Mononuclear cell (primary cell): ENCODE results near the gene HLA-DQA1. TPM values are rescaled to one million over a fixed set of nuclear protein-coding genes. Genes with fewer than 3 reads are reported as not detected.
"Not testable (repeated sequence)": the region's sequence is repeated elsewhere in the genome, so short reads cannot be mapped to it uniquely, and the experiment has no call there.

Experiments used
- H3K27me3 ChIP-seq: 2 replicates; pipeline ENCODE4 v1.6.0; 2011; ENCODE audit warnings: low read length, control low read depth; ENCODE audit not compliant: insufficient read depth
- H3K4me1 ChIP-seq: 2 replicates; pipeline ENCODE4 v1.5.1; 2011; ENCODE audit warnings: mild to moderate bottlenecking, low read length, control low read depth; ENCODE audit not compliant: insufficient read depth
- H3K4me3 ChIP-seq: 2 replicates; pipeline ENCODE4 v1.5.1; 2011; ENCODE audit warnings: mild to moderate bottlenecking, low read length, moderate library complexity
- H3K9me3 ChIP-seq: 2 replicates; pipeline ENCODE4 v1.5.1; 2011; ENCODE audit warnings: low read depth, mild to moderate bottlenecking, control low read depth, low read length
- total RNA-seq: library from RNA; depleted of rRNA; stranded (reverse); fragments of >200 nt; gene quantifications from one replicate; pipeline ENCODE4 v1.2.3, GENCODE V29; 2012

Gene HLA-DQA1
- total RNA-seq = 12.5 TPM

- Histone ChIP-seq H3K27me3 (no peaks in the 10 kb centered on the region), H3K4me3 (peak within 1 kb of the TSS; percentile 47), H3K4me1 (peaks cover 48% of the 10 kb centered on the region)
Measured at GRCh38 chr6:32637219-32637880, at the start of gene HLA-DQA1. TSS of gene HLA-DQA1 (plus strand) at chr6:32637406. CDS start at chr6:32637459, 53 bp downstream.

GRCh38 chr6:32588156-32588555 is 49.0 kb upstream of the HLA-DQA1 start:
- H3K4me3 ChIP-seq = peak overlapping the region; percentile 46
- H3K4me1 ChIP-seq = peaks cover 3% of the 10 kb centered on the region
- no peaks in the 10 kb centered on the region for H3K9me3 ChIP-seq
- H3K27me3 ChIP-seq = no peaks in the 10 kb centered on the region

More at GRCh38 chr6:32637219-32637880, at the start of gene HLA-DQA1:
- no peaks in the 10 kb centered on the region for H3K9me3 ChIP-seq

- H3K4me3 ChIP-seq = peak within 1 kb of the TSS; percentile 46
Measured at GRCh38 chr6:32589596-32590449, 47.4 kb upstream of the HLA-DQA1 start, which contains the start of gene HLA-DRB1. TSS of gene HLA-DRB1 (minus strand) at chr6:32589848. CDS start at chr6:32589742, 106 bp downstream.

GRCh38 chr6:32590713-32591112 is 46.5 kb upstream of the HLA-DQA1 start:
- not testable (repeated sequence) for H3K4me3 ChIP-seq, H3K9me3 ChIP-seq, H3K27me3 ChIP-seq, H3K4me1 ChIP-seq

More at GRCh38 chr6:32589596-32590449, 47.4 kb upstream of the HLA-DQA1 start, which contains the start of gene HLA-DRB1:
- peaks cover 3% of the 10 kb centered on the region for H3K4me1 ChIP-seq
- H3K27me3 ChIP-seq = no peaks in the 10 kb centered on the region
- no peaks in the 10 kb centered on the region for H3K9me3 ChIP-seq

- Histone ChIP-seq H3K9me3 (no peaks in the 10 kb centered on the region), H3K4me3 (no peak overlapping the region), H3K4me1 (no peaks in the 10 kb centered on the region), H3K27me3 (no peaks in the 10 kb centered on the region)
Measured at GRCh38 chr6:32597024-32597423, 40.2 kb upstream of the HLA-DQA1 start.

GRCh38 chr6:32602383-32602782 is 34.8 kb upstream of the HLA-DQA1 start:
- Histone ChIP-seq H3K4me1 (peaks cover 21% of the 10 kb centered on the region), H3K9me3 (no peaks in the 10 kb centered on the region), H3K27me3 (no peaks in the 10 kb centered on the region), H3K4me3 (no peak overlapping the region)

GRCh38 chr6:32603222-32603621 is 34.0 kb upstream of the HLA-DQA1 start:
- H3K9me3 ChIP-seq = no peaks in the 10 kb centered on the region
- H3K4me1 ChIP-seq = peaks cover 21% of the 10 kb centered on the region
- no peak overlapping the region for H3K4me3 ChIP-seq
- H3K27me3 ChIP-seq = no peaks in the 10 kb centered on the region

- Histone ChIP-seq H3K9me3 (no peaks in the 10 kb centered on the region), H3K4me1 (peaks cover 21% of the 10 kb centered on the region), H3K4me3 (no peak overlapping the region), H3K27me3 (no peaks in the 10 kb centered on the region)
Measured at GRCh38 chr6:32603888-32604287, 33.3 kb upstream of the HLA-DQA1 start.

- Histone ChIP-seq H3K4me1 (peaks cover 24% of the 10 kb centered on the region), H3K4me3 (no peak overlapping the region), H3K9me3 (no peaks in the 10 kb centered on the region), H3K27me3 (no peaks in the 10 kb centered on the region)
Measured at GRCh38 chr6:32604434-32604877, 32.8 kb upstream of the HLA-DQA1 start.

GRCh38 chr6:32607263-32607987 is 29.8 kb upstream of the HLA-DQA1 start:
- H3K27me3 ChIP-seq = no peaks in the 10 kb centered on the region
- peaks cover 24% of the 10 kb centered on the region for H3K4me1 ChIP-seq
- H3K4me3 ChIP-seq = no peak overlapping the region
- no peaks in the 10 kb centered on the region for H3K9me3 ChIP-seq

GRCh38 chr6:32607988-32608298 is 29.3 kb upstream of the HLA-DQA1 start:
- Histone ChIP-seq H3K9me3 (no peaks in the 10 kb centered on the region), H3K4me3 (no peak overlapping the region), H3K4me1 (peaks cover 19% of the 10 kb centered on the region), H3K27me3 (no peaks in the 10 kb centered on the region)

- Histone ChIP-seq H3K4me1 (peaks cover 15% of the 10 kb centered on the region), H3K27me3 (no peaks in the 10 kb centered on the region), H3K9me3 (no peaks in the 10 kb centered on the region), H3K4me3 (no peak overlapping the region)
Measured at GRCh38 chr6:32608362-32608761, 28.8 kb upstream of the HLA-DQA1 start.

GRCh38 chr6:32609391-32609730 is 27.8 kb upstream of the HLA-DQA1 start:
- Histone ChIP-seq H3K9me3 (no peaks in the 10 kb centered on the region), H3K4me1 (peaks cover 15% of the 10 kb centered on the region), H3K27me3 (no peaks in the 10 kb centered on the region), H3K4me3 (no peak overlapping the region)

GRCh38 chr6:32609731-32610640 is 27.2 kb upstream of the HLA-DQA1 start:
- H3K4me1 ChIP-seq = peaks cover 9% of the 10 kb centered on the region
- no peaks in the 10 kb centered on the region for H3K27me3 ChIP-seq
- H3K4me3 ChIP-seq = peak overlapping the region; percentile 12
- H3K9me3 ChIP-seq = no peaks in the 10 kb centered on the region
